Muscle layer of colon (tissue), 2 donors: ENCODE results near the gene SMTN.

Source experiments
- H3K27ac ChIP-seq: one replicate; pipeline ENCODE4 v1.7.0; 2013; ENCODE audit warnings: low read depth, mild to moderate bottlenecking, low read length, moderate library complexity
- H3K27me3 ChIP-seq, 2 donors: one replicate each; pipeline ENCODE4 v1.7.0; 2013; ENCODE audit warnings: low read length in 2 of 2, mild to moderate bottlenecking in 2 of 2; ENCODE audit not compliant: insufficient read depth in 2 of 2, control insufficient read depth in 1 of 2
- H3K36me3 ChIP-seq: one replicate; pipeline ENCODE4 v1.7.0; 2013; ENCODE audit warnings: mild to moderate bottlenecking, low read length; ENCODE audit not compliant: insufficient read depth
- H3K4me1 ChIP-seq: one replicate; pipeline ENCODE4 v1.7.0; 2013; ENCODE audit warnings: mild to moderate bottlenecking, low read length; ENCODE audit not compliant: insufficient read depth
- H3K4me3 ChIP-seq, 2 donors: one replicate each; pipeline ENCODE4 v1.7.0; 2013; ENCODE audit warnings: low read length in 2 of 2, low read depth in 1 of 2, mild to moderate bottlenecking in 1 of 2, moderate library complexity in 1 of 2
- H3K9ac ChIP-seq: one replicate; pipeline ENCODE4 v1.7.0; 2013; ENCODE audit warnings: low read length
- H3K9me3 ChIP-seq: one replicate; pipeline ENCODE4 v1.7.0; 2013; ENCODE audit warnings: mild to moderate bottlenecking, low read length
- donor health status: abdominal sarcoma.
- donor health status: Adenocarcinoma of cecum.

Gene SMTN

DNA sequence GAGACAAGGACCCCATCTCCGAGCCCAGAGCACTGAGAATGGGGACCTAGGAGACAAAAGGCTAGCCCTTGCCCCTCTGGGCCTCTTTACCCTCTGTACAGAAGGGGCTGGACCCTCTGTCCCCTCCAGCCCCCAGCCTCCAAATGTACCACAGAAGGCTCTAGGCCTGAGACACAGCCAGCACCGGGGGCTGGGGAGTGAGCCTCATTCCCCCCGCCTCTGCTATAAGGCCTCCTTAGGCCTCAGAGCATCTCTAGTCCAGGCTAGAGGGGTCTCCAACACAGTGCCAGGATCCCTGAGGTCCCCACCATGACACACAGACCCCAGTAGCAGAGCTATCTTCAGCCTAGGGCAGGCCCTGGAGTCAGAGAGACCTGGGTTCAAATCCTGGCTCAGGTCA is 4.8 kb downstream of the SMTN start:
- Histone ChIP-seq H3K9ac (peak overlapping the region; percentile 58), H3K4me1 (peaks cover 71% of the 10 kb centered on the region), H3K36me3 (peaks cover 43% of the 10 kb centered on the region), H3K27ac (peak overlapping the region; percentile 97), H3K27me3 (no peaks in the 10 kb centered on the region), H3K4me3 (peak overlapping the region; percentile 4 to 24), H3K9me3 (no peaks in the 10 kb centered on the region)

DNA sequence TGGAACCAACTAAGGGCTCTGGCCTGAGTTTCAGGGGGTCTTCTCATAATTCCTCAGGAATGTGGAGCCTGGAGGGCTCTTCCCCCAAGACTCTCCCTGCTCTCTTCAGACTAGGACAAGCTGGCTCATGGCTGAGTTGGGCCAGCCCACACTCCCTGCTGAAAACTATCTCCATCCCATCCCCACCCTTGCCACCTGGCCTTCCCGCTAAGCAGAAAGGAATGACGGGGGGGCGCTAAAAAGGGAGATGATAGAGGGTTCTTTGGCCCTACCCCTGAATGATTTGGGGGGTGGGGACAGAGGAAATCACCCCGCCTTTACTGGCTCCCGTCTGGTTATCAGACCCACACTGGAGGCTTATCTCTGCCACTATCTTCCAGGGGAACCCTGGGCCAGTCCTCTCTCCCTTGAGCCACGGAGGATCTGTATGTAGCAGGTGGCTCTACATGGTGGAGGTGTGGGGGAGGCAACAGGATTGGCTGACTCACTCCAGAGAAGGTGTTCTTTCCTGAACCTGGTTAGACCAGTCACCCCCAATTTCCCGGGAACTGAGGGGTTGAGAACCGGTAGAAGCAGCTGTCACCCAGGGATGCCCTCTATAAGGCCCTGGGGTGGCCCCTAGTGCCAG is 5.7 kb downstream of the SMTN start:
- Histone ChIP-seq H3K27me3 (no peaks in the 10 kb centered on the region), H3K27ac (peak overlapping the region; percentile 97), H3K4me3 (peak overlapping the region in 1 of 2 donors; percentile 84), H3K9me3 (no peaks in the 10 kb centered on the region), H3K9ac (peak overlapping the region; percentile 58), H3K36me3 (peaks cover 52% of the 10 kb centered on the region), H3K4me1 (peaks cover 71% of the 10 kb centered on the region)

DNA sequence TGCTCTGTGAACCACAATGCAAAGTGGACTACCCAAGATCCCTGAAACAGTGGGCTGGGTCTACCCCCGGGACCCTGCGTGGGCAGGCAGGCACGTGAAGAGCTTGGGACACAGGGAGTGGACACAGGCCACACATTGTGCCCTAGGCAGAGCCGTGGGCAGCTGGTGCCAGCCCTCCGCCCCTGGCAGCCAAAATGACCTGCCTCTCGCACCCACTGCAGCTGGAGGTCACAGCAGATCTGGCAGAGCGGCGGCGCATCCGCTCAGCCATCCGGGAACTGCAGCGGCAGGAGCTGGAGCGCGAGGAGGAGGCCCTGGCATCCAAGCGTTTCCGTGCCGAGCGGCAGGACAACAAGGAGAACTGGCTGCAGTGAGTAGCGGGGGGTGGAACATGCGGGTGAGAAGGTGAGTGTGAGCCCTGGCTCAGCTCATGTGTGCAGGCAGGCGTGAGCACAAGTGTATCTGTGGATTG is 6.7 kb downstream of the SMTN start:
- H3K9me3 ChIP-seq: no peaks in the 10 kb centered on the region
- peak overlapping the region; percentile 58 for H3K9ac ChIP-seq
- no peaks in the 10 kb centered on the region for H3K27me3 ChIP-seq
- H3K36me3 ChIP-seq: peaks cover 59% of the 10 kb centered on the region
- peaks cover 65% of the 10 kb centered on the region for H3K4me1 ChIP-seq
- peak overlapping the region in 1 of 2 donors; percentile 84 for H3K4me3 ChIP-seq
- H3K27ac ChIP-seq: peak overlapping the region; percentile 97

DNA sequence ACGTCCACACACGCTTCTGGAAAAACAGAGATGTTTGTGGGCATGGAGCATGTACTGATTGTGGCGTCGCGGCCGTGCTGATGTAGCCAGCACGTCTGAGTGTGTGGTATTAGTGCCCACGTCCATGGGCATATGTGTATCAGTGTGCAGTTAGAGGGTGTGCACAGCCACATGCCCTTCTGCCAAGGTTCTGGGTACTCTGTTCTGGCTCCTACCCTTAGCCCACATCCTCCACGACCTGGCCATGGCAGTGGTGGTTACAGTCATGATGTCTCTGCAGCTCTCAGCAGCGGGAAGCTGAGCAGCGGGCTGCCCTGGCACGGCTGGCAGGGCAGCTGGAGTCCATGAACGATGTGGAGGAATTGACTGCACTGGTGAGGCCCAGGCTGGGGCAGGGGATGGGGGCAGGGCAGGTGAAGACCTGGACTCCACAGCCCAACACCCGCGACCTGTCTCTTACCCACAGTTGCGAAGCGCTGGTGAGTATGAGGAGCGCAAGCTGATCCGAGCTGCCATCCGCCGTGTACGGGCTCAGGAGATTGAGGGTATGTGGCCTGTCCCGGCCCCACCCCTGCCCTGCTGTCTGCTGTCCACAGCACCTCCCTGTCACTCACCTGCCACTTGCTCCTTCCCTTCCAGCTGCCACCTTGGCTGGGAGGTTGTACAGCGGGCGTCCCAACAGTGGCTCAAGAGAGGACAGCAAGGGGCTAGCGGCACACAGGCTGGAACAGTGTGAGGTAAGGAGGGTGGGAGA is 7.3 kb downstream of the SMTN start:
- Histone ChIP-seq H3K9me3 (no peaks in the 10 kb centered on the region), H3K4me3 (peak overlapping the region in 1 of 2 donors; percentile 84), H3K9ac (peak overlapping the region; percentile 95), H3K27me3 (no peaks in the 10 kb centered on the region), H3K4me1 (peaks cover 59% of the 10 kb centered on the region), H3K27ac (peak overlapping the region; percentile 97), H3K36me3 (peaks cover 62% of the 10 kb centered on the region)

DNA sequence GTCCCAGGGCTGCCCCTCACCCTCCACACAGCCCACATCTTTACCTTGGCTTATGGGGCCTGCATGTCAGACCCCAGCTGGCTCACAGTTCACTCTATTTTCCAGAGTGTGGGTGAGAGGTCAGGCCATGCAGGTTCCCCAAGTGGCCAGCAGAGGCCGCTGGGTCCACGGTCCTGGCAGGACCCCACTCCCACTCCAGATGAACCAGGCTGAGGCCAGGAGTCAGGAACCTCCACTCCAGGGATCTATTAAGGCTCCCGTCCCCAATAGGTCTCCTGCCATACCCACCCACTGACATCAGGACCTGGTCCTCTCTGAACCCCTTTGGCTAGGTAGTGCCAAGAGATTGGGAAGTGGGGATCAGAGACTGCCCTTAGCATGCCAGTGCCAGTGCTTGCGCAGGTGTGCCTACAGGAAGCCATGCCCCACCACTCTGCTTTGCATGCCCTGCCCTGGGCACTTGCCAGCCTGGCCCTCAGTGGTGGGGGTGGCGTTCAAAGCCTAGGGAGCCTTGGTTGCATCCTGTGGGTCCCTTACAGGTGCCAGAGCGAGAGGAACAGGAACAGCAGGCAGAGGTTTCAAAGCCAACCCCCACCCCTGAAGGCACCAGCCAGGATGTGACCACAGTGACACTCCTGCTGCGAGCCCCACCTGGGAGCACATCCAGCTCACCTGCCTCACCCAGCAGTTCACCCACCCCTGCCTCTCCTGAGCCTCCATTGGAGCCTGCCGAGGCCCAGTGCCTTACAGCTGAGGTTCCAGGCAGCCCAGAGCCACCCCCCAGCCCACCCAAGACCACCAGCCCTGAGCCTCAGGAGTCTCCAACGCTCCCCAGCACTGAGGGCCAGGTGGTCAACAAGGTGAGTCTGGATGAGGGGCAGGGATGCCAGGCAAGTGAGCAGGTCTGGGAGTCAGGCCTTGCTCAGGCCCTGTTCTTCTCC is 8.3 kb downstream of the SMTN start:
- Histone ChIP-seq H3K4me1 (peaks cover 48% of the 10 kb centered on the region), H3K9me3 (no peaks in the 10 kb centered on the region), H3K27ac (peak overlapping the region; percentile 97), H3K27me3 (no peaks in the 10 kb centered on the region), H3K36me3 (peaks cover 63% of the 10 kb centered on the region), H3K4me3 (peak overlapping the region; percentile 39 to 84), H3K9ac (peak overlapping the region; percentile 95)

DNA sequence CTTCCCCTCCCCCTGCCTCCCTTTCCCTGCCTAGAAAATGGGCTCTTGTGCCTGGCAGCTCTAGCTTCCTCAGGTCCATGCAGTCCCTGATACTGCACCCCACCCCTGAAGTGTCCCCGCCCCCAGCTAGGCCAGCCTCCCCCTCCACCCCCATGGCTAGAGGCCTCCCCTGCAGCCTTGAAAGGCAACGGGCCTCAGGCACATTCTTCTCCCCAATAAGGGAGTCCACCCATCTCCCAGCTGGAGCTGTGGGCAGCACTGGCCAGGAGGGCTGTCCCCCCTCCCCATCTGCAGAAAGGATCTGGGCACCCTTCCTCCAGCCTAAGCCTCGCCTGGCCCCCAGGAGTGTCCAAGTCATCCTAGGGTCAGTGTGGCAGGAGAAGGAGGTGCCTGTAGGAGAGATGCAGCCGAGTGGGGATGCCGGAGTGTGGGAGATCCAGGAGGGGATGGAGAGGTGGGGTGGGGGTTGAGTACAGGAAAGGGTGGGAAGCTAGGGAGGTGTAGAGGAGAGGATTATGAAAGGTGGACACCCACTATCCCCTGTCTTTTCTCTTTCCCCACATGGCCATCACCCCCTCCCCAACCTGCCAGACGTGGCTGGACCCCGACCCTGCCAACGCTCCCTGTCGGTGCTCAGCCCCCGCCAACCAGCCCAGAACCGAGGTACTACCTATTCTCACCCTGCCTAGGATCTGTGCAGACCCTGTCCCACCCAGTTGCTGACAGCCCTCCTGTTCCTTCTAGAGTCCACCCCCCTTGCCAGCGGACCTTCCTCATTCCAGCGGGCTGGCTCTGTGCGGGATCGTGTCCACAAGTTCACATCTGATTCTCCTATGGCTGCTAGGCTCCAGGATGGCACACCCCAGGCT is 9.3 kb downstream of the SMTN start:
- peaks cover 50% of the 10 kb centered on the region for H3K4me1 ChIP-seq
- peak overlapping the region; percentile 95 for H3K9ac ChIP-seq
- no peaks in the 10 kb centered on the region for H3K9me3 ChIP-seq
- H3K27ac ChIP-seq: peak overlapping the region; percentile 97
- H3K27me3 ChIP-seq: no peaks in the 10 kb centered on the region
- peak overlapping the region; percentile 39 to 86 for H3K4me3 ChIP-seq
- peaks cover 73% of the 10 kb centered on the region for H3K36me3 ChIP-seq

DNA sequence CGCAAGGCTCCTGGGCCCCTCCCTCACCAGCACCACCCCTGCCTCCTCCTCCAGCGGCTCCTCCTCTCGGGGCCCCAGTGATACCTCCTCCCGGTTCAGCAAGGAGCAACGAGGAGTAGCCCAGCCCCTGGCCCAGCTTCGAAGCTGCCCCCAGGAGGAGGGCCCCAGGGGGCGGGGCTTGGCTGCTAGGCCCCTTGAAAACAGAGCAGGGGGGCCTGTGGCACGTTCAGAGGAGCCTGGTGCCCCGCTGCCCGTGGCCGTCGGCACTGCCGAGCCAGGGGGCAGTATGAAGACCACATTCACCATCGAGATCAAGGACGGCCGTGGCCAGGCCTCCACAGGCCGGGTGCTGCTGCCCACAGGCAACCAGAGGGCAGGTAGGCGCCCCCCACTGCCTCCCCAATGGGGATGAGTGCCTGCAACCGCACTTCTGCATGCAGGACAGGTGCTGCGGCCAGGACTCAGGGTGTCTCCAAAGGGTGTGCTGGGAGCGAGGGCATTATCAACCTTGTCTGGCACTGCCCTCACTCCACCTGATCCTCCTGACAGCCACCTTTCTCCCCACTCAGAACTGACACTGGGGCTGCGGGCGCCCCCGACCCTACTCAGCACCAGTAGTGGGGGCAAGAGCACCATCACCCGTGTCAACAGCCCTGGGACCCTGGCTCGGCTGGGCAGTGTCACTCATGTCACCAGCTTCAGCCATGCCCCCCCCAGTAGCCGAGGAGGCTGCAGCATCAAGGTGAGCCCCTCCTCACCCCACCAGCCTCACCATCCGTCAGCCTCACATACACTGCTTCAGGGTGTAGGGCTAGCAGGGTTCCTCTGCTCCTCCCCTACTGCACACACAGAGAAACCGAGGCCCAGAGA is 10.2 kb downstream of the SMTN start:
- Histone ChIP-seq H3K36me3 (peaks cover 82% of the 10 kb centered on the region), H3K9ac (peak overlapping the region; percentile 99), H3K27ac (peak overlapping the region; percentile 82), H3K4me1 (peaks cover 50% of the 10 kb centered on the region), H3K9me3 (no peaks in the 10 kb centered on the region), H3K4me3 (peak overlapping the region; percentile 54 to 86), H3K27me3 (no peaks in the 10 kb centered on the region)

DNA sequence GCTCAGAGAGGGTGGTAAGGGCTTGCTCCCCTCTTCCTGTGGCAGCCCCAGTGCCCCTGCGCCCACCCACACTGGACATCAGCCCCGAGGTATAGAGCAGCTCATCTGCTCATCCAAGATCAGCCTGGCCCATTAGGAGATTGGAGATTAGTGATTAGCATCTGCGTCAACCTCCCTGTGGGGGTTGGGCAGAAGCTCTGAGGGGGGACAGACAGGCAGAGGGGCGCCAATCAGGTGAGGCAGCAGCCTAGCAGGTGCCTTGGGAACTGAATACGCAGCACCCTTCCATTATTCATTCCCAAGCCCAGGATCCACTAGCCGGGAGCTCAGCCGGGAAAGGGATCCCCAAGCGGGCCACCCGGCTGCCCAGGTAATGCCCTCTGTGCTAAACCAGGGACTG is 11.0 kb downstream of the SMTN start:
- no peaks in the 10 kb centered on the region for H3K27me3 ChIP-seq
- H3K9me3 ChIP-seq: no peaks in the 10 kb centered on the region
- H3K36me3 ChIP-seq: peaks cover 85% of the 10 kb centered on the region
- H3K27ac ChIP-seq: peak overlapping the region; percentile 82
- peak overlapping the region; percentile 54 to 86 for H3K4me3 ChIP-seq
- peaks cover 50% of the 10 kb centered on the region for H3K4me1 ChIP-seq
- H3K9ac ChIP-seq: peak overlapping the region; percentile 99

DNA sequence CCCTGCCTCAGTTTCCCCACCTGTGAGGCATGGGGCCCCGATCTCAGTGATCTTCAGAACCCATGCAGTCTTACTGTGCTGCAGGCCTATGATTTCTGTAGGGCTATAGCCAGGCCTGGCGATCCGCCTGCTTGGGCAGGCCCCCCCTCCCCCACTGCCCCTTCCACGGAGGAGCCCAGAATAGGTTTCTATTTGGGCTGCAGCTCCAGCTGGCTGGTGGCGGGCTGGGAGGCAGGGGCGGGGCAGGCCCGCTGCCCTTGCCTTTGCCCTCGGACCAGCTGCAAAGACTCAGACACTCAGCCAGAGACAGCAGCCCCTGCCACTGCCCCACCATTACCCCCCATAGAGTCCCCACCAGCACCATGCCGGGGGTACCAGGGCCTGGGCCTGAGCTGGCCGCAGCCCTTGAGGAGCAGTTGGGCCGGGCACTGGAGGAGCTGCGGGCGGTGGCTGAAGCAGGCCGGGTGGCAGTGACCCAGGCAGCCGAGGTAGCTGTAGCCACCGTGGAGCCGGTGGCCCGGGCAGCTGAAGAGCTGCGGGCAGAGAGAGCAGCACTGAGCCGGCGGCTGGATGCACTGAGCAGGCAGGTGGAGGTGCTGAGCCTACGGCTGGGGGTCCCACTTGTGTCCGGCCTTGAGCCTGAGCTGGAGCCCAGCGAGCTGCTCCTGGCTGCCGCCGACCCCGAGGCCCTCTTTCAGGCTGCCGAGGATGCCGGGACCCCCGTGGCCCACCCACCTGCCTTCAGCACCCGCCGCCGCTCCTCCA is 12.2 kb downstream of the SMTN start:
- Histone ChIP-seq H3K4me3 (peak overlapping the region; percentile 54 to 86), H3K27ac (peak overlapping the region; percentile 82)

More for the DNA sequence above, 12.2 kb downstream of the SMTN start:
- peaks cover 48% of the 10 kb centered on the region for H3K4me1 ChIP-seq
- no peaks in the 10 kb centered on the region for H3K9me3 ChIP-seq
- H3K36me3 ChIP-seq: peaks cover 86% of the 10 kb centered on the region
- peak overlapping the region; percentile 99 for H3K9ac ChIP-seq
- no peaks in the 10 kb centered on the region for H3K27me3 ChIP-seq
